Fibroblast of peridontal ligament (primary cell): ENCODE results near the gene ITCH.
A peak's percentile ranks its signal among the peaks of the same experiment; 100 is the strongest.
"Not testable (repeated sequence)": the region's sequence is repeated elsewhere in the genome, so short reads cannot be mapped to it uniquely, and the experiment has no call there.

Experiments used
- DNase-seq: peaks from one replicate; pipeline ENCODE4 v3.0.0-alpha.2; 2010; ENCODE audit errors: extremely low read depth

ITCH gene

GRCh38 chr20:34363062-34363464 is at the start of gene ITCH:
Gene ITCH, plus strand, starts transcription at chr20:34363273. Its CDS starts 30,539 bp downstream, at chr20:34393812.
- DNase-seq = peak; percentile 92

- DNase-seq = no peak
These were observed 47.8 kb upstream of the ITCH start for GRCh38 chr20:34315236-34315635.

GRCh38 chr20:34316196-34316814 is 46.8 kb upstream of the ITCH start:
- peak; percentile 40 for DNase-seq

- DNase-seq = no peak
These were observed 44.2 kb upstream of the ITCH start for GRCh38 chr20:34318609-34319443.

- DNase-seq = no peak
These were observed 42.2 kb upstream of the ITCH start for GRCh38 chr20:34320861-34321260.

- no peak for DNase-seq
These were observed 40.6 kb upstream of the ITCH start for GRCh38 chr20:34322267-34323105.

- no peak for DNase-seq
These were observed 38.5 kb upstream of the ITCH start for GRCh38 chr20:34324541-34324940.

- not testable (repeated sequence) for DNase-seq
These were observed 34.9 kb upstream of the ITCH start for GRCh38 chr20:34328207-34328606.

- DNase-seq = peak; percentile 15
These were observed 34.0 kb upstream of the ITCH start for GRCh38 chr20:34328928-34329677.

GRCh38 chr20:34330861-34331544 is 32.1 kb upstream of the ITCH start:
- DNase-seq = not testable (repeated sequence)

GRCh38 chr20:34331838-34332237 is 31.2 kb upstream of the ITCH start:
- no peak for DNase-seq

GRCh38 chr20:34332262-34332920 is 30.7 kb upstream of the ITCH start:
- DNase-seq = no peak

GRCh38 chr20:34333786-34334185 is 29.3 kb upstream of the ITCH start:
- DNase-seq = no peak

GRCh38 chr20:34334654-34335407 is 28.2 kb upstream of the ITCH start:
- no peak for DNase-seq

GRCh38 chr20:34337544-34337943 is 25.5 kb upstream of the ITCH start:
- no peak for DNase-seq

- DNase-seq = no peak
These were observed 24.9 kb upstream of the ITCH start for GRCh38 chr20:34337982-34338726.

- DNase-seq = not testable (repeated sequence)
These were observed 22.3 kb upstream of the ITCH start for GRCh38 chr20:34340726-34341125.

- not testable (repeated sequence) for DNase-seq
These were observed 21.9 kb upstream of the ITCH start for GRCh38 chr20:34341199-34341598.
